Measurements from ENCODE around the gene DAB2IP.

Gene DAB2IP

GRCh38 chr9:121686930-121687541 is 35.6 kb downstream of the DAB2IP start:
- no peak for DNase-seq

GRCh38 chr9:121688146-121688680 is 36.8 kb downstream of the DAB2IP start:
- DNase-seq: no peak

GRCh38 chr9:121688681-121689080 is 37.2 kb downstream of the DAB2IP start:
- no peak for DNase-seq

- DNase-seq: no peak
Observed at GRCh38 chr9:121689461-121690157, 38.2 kb downstream of the DAB2IP start.

GRCh38 chr9:121690316-121690715 is 38.9 kb downstream of the DAB2IP start:
- no peak for DNase-seq

GRCh38 chr9:121690766-121691165 is 39.3 kb downstream of the DAB2IP start:
- DNase-seq: no peak

GRCh38 chr9:121691890-121692289 is 40.5 kb downstream of the DAB2IP start:
- DNase-seq: no peak

GRCh38 chr9:121692606-121693387 is 41.4 kb downstream of the DAB2IP start:
- DNase-seq: no peak

- DNase-seq: no peak
Observed at GRCh38 chr9:121693388-121693670, 41.9 kb downstream of the DAB2IP start.

- DNase-seq: no peak
Observed at GRCh38 chr9:121694001-121694400, 42.6 kb downstream of the DAB2IP start.

- DNase-seq: no peak
Observed at GRCh38 chr9:121694600-121694999, 43.2 kb downstream of the DAB2IP start.

- no peak for DNase-seq
Observed at GRCh38 chr9:121696930-121697329, 45.5 kb downstream of the DAB2IP start.

- DNase-seq: no peak
Observed at GRCh38 chr9:121698627-121699570, 47.5 kb downstream of the DAB2IP start.

GRCh38 chr9:121699571-121700164 is 48.2 kb downstream of the DAB2IP start:
- no peak for DNase-seq

GRCh38 chr9:121700165-121700831 is 48.9 kb downstream of the DAB2IP start:
- no peak for DNase-seq

GRCh38 chr9:121700832-121701419 is 49.5 kb downstream of the DAB2IP start:
- DNase-seq: no peak

GRCh38 chr9:121701736-121702261 is 50.4 kb downstream of the DAB2IP start:
- DNase-seq: no peak

- DNase-seq: no peak
Observed at GRCh38 chr9:121703014-121703734, 51.7 kb downstream of the DAB2IP start.

GRCh38 chr9:121704281-121704680 is 52.8 kb downstream of the DAB2IP start:
- no peak for DNase-seq

GRCh38 chr9:121706149-121706750 is 54.8 kb downstream of the DAB2IP start:
- DNase-seq: no peak

Measured in GOT3 (cell line).